ENCODE measurements around the gene PRPSAP2. TPM values are rescaled to one million over a fixed set of nuclear protein-coding genes. Genes with fewer than 3 reads are reported as not detected.
"Not testable (repeated sequence)": the region's sequence is repeated elsewhere in the genome, so short reads cannot be mapped to it uniquely, and the experiment has no call there.

Gene PRPSAP2
- total RNA-seq, 1 donor from 2014 or later: 44.8 TPM

GRCh38 chr17:18888766-18889290 is 30.9 kb downstream of the PRPSAP2 start:
- DNase-seq (ENCODE audit: low read depth in 2 of 2): peak; percentile 25 to 80

DNA sequence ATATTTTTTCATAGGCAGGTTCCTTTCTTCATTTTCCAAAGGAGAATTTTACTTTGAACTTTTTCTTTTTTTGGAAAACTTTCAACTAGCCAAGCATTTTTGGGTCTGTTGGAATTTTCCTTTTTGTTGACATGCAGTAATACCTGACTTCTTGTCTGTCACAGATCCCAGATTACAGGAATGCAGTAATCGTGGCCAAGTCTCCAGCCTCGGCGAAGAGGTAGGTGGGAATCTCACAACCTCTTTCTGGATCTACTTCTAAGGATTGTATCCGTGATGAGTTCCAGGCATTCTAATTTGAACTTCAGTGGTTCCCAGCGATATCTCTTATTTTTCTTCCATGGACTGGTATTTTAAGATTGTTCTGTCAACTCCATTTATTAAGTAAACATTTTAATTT is 31.7 kb downstream of the PRPSAP2 start:
- peak in 1 of 2 donors; percentile 38 for DNase-seq (ENCODE audit: low read depth in 2 of 2)

GRCh38 chr17:18891541-18891940 is 33.6 kb downstream of the PRPSAP2 start:
- DNase-seq (ENCODE audit: low read depth in 2 of 2): no peak

GRCh38 chr17:18896146-18896545 is 38.2 kb downstream of the PRPSAP2 start:
- peak in 1 of 2 donors; percentile 5 for DNase-seq (ENCODE audit: low read depth in 2 of 2)

GRCh38 chr17:18896947-18897346 is 39.0 kb downstream of the PRPSAP2 start:
- no peak for DNase-seq (ENCODE audit: low read depth in 2 of 2)

- DNase-seq (ENCODE audit: low read depth in 2 of 2): no peak
These were observed 46.6 kb downstream of the PRPSAP2 start for GRCh38 chr17:18904482-18904881.

GRCh38 chr17:18905226-18905625 is 47.3 kb downstream of the PRPSAP2 start:
- no peak for DNase-seq (ENCODE audit: low read depth in 2 of 2)

- DNase-seq (ENCODE audit: low read depth in 2 of 2): no peak
These were observed 52.4 kb downstream of the PRPSAP2 start for GRCh38 chr17:18910326-18910725.

DNA sequence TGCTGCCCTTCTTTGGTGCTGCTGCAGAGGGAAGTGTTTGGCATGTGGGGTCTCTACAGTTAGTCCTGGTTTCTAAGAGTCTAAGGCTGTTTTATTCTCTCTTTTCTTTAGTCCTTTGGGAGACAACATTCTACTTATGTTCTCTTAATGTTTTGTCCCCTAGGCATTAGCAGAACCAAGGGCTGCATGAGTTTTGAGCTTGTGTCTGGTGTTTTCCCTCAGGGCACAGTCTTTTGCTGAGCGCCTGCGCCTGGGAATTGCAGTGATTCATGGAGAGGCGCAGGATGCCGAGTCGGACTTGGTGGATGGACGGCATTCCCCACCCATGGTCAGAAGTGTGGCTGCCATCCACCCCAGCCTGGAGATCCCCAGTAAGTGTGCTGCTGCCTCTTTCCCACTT is 53.0 kb downstream of the PRPSAP2 start:
- no peak for DNase-seq (ENCODE audit: low read depth in 2 of 2)

DNA sequence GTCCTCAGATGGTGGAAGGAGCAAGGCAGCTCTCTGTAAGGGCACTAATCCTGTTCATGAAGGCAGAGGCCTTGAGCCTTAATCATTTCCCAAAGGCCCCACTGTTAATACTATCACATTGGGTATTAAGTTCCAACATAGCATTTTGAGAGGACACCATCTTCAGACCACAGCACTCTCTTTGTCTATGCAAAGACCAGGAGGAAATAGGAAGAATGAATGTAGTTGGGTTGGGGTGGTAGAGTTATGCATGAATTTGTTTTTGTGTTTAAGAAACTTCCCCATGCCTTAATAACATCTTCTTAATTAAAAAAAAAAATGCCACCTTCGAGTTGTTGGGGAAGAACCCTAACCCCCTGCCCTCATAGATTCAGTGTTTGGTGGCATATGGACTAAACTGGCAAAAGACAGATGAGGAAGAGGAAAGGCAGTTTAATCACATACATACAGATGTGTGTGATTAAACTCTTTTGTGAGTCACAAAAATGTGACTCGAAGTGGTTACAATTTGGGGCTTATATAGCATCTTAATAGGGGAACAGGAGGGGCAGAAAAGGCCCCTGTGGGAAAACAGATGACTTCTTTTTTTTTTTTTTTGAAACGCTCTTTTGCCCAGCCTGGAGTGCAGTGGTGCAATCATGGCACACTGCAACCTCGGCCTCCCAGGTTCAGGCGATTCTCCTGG is 59.0 kb downstream of the PRPSAP2 start:
- DNase-seq (ENCODE audit: low read depth in 2 of 2): no peak

GRCh38 chr17:18917506-18918032 is 59.6 kb downstream of the PRPSAP2 start:
- DNase-seq (ENCODE audit: low read depth in 2 of 2): no peak

DNA sequence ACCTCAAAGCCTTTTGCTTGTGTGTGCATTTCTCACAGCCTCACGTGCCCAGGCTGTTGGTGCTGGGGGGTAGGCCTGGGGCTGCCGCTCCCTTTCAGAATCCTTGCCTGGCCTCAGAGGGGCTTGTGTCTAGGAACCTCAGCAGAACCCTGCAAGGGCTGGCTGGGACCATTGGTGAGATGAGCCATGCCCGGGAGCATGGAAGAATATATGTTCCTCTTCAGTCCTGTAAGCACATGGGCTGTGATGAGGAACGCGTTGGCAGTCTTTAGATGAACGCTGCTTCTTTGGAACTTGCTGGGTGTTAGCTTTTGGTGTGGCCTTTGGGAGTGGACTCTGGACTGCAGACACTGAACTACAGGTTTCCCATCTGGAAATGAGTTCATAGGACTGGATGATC is 62.0 kb downstream of the PRPSAP2 start:
- no peak for DNase-seq (ENCODE audit: low read depth in 2 of 2)

- DNase-seq (ENCODE audit: low read depth in 2 of 2): peak in 1 of 2 donors; percentile 64
These were observed 63.0 kb downstream of the PRPSAP2 start for GRCh38 chr17:18920911-18921441.

GRCh38 chr17:18921485-18921884 is 63.6 kb downstream of the PRPSAP2 start:
- no peak for DNase-seq (ENCODE audit: low read depth in 2 of 2)

GRCh38 chr17:18921912-18922451 is 64.1 kb downstream of the PRPSAP2 start:
- DNase-seq (ENCODE audit: low read depth in 2 of 2): peak; percentile 3 to 41

- not testable (repeated sequence) for DNase-seq (ENCODE audit: low read depth in 2 of 2)
These were observed 64.7 kb downstream of the PRPSAP2 start for GRCh38 chr17:18922596-18922995.

- DNase-seq (ENCODE audit: low read depth in 2 of 2): no peak
These were observed 67.3 kb downstream of the PRPSAP2 start for GRCh38 chr17:18925187-18925586.

- DNase-seq (ENCODE audit: low read depth in 2 of 2): peak in 1 of 2 donors; percentile 19
These were observed 70.7 kb downstream of the PRPSAP2 start for GRCh38 chr17:18928628-18929125.

GRCh38 chr17:18932360-18933055 is 74.6 kb downstream of the PRPSAP2 start:
- DNase-seq (ENCODE audit: low read depth in 2 of 2): no peak

DNA sequence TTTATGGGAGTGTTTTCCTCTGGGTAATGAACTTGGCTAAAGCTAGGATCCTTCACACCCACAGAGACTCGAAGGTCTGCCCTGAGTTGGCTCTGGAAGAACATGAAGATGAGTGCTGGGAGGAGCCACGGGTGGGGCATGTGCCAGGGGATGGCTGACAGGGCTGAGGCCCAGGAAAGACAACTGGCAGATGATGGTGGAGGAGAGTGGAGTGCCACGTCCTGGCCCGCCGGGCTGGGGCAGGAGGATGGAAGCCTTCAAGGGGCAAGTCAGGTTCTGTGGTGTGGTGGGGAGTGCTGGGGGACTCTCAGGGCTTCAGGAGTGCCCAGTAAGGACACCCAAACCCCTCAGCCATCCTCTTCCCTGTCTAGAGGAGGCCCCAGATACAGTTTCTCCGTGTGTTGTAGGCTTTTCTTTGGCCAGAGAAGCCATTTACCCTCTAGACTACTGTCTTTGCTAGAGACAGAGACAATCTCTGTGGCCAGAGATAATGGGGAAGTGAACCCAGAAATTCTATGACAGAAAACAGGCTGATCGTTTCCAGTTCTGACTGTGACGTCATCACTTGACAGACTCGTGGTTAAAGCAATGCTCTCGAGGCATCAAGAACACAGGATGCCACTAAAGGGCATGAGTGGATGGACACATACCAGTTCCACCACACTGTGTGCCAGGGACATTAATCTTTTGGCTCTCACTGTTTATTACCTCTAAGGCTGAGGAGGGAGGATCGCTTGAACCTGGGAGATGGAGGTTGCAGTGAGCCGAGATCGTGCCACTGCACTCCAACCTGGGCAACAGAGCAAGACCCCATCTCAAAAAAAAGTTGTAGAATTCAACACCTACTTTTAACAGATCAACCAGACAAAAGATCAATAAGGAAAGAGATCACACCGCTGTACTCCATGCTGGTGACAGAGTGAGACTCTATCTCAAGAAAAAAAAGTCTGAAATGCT is 75.4 kb downstream of the PRPSAP2 start:
- no peak for DNase-seq (ENCODE audit: low read depth in 2 of 2)

Data from lung microvascular endothelial cell (primary cell).